Activated T-helper 9 cell treated with anti-CD3 and anti-CD28 coated beads, Interleukin-2, amount 50 U/mL, for 16 hours (primary cell): ENCODE results near the gene BCL2L15.

Source experiments
- DNase-seq: peaks from one replicate; pipeline ENCODE4 v3.0.0-alpha.2; 2020; ENCODE audit warnings: low read depth

The BCL2L15 gene

DNA sequence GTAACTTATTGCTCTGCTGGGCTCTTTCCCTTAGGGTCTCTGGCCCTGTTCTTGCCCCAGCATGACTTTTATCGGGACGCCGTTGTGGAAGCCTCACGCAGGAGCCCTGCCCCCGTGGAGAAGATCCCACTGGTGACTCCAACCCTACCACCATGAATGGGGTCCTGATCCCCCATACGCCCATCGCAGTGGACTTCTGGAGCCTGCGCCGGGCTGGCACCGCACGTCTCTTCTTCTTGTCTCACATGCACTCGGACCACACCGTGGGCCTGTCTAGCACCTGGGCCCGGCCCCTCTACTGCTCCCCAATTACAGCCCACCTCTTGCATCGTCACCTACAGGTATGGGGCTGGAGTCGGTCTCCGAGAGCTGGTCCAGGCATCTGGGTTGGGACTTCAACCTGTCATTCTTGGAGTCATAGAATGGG is 18.1 kb upstream of the BCL2L15 start:
- DNase-seq: no peak

DNA sequence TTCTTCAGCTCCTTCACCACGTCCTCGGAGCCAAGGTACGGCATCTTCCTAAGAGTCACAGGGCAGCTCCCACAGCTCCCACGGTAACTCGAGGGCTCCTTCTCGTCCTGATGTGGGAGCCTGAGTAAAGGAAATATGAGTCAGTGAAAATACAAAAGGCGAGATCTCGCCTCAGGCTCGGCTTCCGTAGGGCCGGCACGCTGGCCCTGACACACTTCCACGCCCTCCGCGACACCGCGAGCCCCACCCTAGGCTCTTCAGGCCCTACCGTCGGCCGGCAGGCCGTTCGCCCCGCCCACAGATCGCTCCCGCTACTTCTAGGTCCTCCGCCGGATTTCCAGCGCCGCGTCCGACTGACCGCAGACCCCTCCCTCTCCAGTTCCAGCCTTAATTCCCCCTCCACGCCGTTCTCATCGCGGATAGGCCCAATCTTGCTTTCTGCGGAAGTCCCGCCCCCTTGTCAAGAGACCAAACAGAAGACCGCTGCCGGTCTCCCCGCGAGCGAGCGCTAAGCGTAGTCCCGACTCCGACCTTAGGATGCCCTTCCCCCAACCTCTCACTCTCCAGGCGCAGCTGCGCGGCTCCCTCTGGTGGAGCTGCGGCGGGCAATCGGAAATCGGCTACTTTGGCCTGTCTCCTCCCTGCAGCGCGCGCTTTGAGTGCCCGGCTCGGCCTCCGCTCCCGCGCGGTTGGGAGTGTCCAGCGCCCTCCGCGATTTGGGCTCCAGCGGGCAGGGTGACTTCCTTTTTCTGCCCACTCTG is 17.5 kb upstream of the BCL2L15 start, which contains the start of the genes AP4B1 and DCLRE1B:
Gene AP4B1 (minus strand): TSS at position 126 of the 761 bp plus-strand sequence. CDS start 82 bp downstream, at position 44.
Gene DCLRE1B (plus strand): TSS at position 653 of the 761 bp plus-strand sequence. CDS start 261 bp downstream, outside the sequence.
- peak; percentile 93 for DNase-seq

DNA sequence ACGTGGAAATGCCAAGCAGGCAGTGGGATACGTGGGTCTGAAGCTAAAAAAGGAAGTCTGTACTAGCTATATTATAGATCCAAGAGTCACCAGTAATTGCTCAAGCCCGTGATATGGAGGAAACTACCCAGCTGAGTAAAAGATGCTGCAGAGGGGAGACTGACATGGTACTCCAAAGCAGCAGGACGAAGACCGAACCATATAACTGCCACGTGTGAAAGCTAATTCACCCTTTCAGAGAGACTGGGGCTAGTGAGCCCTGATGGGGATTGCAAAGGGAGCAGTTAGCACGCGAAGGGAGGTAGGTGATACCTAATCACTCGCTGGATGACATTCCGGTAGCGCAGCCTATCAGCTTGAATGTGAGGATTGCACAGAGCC is 16.9 kb upstream of the BCL2L15 start:
- no peak for DNase-seq

DNA sequence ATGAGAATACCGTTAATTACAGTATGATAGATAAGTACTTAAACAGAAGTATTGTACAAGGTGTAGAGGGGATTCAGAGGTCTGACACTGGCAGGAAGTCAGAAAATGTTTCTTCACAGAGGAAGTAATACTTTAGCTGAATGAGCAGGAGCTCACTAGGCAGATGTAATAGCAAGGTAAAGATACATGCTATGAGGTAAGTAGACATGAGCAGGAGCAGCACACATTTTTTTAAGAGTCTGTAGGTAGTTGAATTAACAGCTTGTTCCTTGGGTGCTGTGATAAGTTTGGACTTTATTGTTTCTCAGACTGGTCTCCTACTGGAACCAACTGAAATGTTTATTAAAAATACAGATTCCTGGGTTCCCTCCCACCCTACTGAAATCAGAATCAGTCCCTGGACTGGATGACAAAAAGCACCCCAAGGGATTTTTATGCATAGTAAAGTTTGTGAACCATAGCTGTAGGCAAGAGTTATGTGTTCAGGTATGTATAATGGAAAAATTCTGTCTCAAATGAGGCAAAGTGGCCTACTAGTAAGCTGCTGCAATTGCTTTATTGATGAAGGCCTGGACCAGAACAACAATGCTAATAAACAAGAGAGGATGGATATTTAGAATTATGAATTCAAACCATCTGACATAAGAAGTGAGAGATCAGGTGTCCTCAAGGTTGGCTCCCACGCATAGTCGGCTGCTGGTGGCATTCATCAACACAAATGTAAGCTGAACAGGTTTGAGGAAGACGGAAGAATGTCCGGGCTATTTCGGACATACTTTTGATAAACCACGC is 16.3 kb upstream of the BCL2L15 start:
- DNase-seq: no peak

DNA sequence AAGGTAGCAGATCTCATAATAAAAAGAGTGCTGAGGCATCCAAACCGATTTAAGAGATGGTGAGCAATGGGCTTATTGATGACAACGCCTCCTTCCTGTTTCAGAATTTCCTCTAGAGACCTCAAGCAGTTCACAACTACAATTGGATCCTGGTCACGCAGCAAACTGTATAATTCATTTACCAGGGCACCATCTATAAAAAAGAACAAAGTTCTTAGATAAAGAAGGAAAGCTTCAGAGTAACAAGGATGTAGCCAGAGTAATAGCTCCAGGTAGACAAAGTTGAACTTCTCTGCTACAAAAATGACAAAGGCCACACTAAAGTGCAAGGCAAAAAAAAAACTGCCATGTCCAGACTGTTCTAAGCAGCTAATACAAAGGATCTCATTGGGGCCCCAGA is 13.8 kb upstream of the BCL2L15 start:
- no peak for DNase-seq

DNA sequence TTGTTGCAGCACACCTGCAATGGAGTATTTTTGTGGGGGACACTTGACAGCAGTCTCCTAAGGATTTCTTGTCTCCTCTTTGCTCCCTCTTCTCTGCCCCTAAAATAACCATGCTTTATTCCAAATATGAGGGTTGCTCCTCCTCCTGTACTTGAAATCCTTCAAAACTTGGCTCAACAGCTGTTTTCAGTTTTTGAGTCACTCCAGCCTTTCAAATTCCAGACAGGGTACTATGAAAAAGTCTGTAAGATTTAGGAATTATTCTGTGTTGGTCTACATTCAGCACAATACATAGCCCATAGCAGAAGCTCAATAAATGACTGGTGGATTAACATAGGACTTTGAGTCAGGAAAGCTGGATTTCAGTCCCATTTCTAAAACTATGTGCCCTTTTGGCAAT is 11.7 kb upstream of the BCL2L15 start:
- DNase-seq: no peak

DNA sequence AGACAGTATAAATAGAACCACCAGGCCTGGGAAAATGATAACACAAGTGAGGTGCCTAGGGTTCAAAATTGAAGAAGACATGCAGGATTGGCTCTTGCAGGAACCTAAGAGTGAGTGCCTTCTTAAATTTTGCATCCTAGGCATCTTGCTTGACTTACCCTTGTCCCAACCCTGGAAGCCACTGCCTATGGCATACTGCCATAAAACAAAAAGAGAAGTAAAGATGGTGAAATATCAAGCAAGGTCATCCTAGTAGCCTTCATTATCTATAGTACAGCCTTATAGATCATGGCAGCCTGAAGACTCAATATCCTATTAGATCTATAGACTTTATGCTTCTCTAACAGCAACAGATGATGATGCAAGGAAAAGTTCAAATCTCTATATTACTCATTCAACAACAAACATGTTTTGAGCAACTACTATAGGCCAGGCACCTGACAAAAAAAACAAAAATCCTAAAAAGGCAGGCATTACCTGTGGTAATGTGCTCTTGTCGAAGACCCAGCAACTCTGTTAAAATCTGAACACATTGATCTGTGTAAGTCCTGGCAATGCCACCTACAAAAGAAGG is 10.9 kb upstream of the BCL2L15 start:
- no peak for DNase-seq

DNA sequence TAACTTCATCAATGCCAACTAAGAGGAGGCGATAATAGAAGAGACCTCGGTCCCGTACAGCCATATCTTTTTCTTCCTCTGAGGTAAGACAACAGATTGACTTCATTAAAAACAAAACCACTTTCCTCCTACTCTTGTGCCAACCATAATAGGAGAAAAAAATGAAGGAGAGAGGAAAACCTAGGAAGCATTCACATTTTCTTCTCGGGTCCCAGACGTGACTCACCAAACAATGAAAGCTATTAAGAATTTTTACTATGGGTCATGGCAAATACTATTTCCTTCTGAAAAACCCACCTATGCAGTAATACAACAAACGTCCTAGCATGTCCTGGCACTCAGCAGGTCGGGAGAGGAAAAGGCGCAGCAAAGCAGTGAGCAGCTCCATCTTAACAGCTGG is 8.6 kb upstream of the BCL2L15 start:
- no peak for DNase-seq

DNA sequence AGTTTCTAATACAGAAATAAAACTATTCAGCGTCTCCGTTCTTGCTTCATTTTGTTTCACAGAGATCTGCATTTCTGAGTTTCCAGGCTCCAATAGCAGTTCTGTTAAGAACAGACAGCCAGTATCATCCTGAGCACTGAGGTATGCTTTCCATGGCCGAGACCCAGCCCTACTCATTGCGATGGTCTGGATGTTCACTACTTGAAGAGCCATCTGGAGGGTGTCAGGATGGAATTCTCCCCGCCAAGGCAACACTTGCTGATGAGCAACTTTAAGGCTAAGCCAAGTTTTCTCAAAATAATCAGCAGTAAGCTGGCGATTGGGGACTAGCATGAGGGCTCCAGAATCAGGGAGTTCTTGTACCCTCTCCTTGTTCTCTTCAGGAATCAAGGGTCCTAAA is 7.7 kb upstream of the BCL2L15 start:
- DNase-seq: no peak

DNA sequence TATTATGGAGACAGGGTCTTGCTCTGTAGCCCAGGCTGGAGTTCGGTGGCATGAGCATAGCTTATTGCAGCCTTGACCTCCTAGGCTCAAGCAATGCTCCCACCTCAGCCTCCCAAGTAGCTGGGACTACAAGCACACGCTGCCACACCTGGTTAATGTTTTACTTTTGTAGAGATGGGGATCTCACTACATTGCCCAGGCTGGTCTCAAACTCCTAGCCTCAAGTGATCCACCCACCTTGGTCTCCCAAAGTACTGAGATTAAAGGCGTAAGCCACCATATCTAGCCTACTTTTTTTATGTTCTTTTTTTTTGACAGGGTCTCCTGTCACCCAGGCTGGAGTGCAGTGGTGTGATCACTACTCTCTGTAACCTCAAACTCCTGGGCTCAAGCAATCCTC is 5.9 kb upstream of the BCL2L15 start:
- no peak for DNase-seq

DNA sequence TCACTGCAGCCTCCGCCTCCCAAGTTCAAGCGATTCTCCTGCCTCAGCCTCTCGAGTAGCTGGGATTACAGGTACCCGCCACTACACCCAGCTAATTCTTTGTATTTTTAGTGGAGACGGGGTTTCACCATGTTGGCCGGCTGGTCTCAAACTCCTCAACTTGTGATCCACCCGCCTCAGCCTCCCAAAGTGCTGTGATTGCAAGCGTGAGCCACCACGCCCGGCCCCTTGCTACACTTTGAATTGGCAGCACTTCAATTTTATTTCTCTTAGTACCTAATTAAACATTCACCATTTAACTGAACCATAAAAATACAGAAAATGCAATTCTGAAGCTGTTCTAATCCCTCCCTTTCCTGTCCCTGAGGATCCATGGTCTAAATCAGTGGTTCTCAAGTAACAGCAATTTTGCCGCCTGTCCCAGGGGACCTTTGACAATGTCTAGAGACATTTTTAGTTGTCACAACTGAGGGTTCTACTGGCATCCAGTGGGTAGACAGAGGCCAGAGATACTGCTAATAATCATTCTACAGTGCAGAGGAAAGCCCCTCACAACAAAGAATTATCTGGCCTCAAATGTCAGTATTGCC is 4.3 kb upstream of the BCL2L15 start:
- DNase-seq: no peak

DNA sequence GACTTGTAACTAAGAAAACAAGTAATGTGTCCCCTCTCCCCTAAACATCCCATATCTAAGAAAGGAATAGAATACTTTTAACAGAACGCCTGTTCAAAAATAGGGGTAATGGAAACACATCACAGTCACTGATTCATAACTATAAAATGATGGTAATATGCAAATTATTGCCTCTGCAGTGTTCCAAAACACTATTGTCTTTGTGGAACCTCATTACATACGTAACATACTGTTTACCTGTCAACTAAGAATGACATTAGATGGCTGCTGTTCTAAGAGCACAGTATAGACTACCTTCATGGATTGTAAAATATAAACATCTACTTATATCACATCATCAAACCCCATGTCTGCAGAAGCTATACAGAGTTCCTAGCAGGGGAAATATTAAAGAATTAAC is 3.4 kb upstream of the BCL2L15 start:
- no peak for DNase-seq

DNA sequence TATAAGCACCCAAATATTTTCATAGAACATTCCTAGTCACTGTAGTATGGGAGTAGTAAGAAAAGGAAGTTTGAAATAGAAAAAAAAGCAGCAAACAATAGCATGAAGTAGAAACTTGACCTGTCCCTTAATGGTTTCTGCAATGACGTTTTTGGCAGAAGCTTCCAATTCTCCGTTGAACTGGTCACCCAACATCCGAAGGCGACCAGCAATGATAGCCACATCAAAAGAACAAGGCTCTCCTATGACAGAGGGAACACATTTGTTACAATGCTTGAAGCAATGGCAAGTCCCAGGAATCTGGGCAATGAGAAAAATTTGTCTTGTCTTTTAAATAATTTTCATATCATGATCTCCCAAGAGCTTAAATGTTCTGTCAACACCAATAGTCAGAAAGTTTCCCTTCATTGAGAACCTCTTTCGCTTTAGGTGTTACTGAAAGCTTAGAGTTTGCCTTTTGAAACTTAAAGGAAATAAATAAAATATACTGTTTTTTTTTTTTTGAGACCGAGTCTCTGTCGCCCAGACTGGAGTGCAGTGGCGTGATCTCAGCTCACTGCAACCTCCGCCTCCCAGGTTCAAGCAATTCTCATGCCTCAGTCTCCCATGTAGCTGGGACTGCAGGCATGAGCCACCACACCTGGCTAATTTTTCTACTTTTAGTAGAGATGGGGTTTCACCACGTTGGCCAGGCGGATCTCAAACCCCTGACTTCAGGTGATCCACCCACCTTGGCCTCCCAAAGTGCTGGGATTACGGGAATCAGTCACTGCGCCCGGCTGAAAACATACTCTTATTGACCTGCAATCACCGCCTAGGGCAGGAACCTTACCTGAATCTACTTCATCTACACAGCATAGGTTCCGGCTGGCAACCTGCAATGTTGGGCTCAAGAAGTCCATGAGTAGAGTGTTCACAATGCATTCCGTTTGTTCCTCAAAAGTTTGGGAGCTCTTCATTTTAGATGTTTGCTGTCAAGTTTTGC is 672 bp downstream of the BCL2L15 start:
- DNase-seq: no peak

DNA sequence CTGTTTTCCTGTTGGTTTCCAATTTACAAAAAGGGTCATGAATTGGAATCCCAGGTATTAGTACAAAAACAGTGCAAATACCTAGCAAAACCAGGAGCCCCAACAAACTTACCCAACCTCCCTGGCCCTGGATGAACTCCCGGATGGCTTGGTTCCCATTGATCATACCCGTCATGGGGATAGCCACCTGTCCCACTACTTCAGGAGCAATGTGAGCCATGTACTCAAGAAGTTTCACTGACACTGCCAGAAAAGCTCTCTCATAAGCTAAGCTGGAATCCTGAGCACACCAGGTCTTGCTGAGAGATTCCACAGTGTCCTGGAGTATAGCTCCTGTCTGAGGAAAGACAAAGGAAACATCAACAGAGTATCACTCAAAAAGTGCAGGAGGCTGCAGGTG is 5.7 kb downstream of the BCL2L15 start:
- DNase-seq: no peak

DNA sequence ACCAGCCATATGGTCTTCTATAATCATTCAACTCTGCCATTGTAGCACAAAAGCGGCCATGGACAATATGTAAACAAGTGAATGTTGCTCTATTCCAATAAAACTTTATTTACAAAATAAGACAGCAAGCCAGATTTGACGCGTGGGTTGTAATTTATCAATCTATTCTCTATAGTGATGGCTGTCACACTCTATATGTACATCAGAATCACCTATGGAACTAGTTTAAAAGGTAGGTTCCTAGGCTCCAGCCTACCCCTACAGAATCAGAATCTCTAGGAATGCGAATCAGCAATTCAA is 7.7 kb downstream of the BCL2L15 start:
- DNase-seq: no peak

DNA sequence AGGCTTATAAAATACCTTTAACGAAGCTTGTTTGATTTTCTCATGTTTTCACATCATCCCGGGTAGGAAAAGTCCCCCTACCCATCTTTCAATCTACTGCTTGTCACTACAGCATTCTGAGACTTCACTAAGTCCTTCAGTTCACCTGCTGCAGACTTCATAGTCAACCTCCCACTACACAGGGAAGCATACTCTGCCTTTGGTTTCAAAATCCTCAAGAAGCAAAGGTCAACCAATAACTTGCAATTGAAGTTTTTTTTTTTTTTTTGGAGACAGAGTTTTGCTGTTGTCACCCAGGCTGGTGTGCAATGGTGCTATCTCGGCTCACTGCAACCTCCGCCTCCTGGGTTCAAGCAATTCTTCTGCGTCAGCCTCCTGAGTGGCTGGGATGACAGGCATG is 11.2 kb downstream of the BCL2L15 start:
- no peak for DNase-seq

DNA sequence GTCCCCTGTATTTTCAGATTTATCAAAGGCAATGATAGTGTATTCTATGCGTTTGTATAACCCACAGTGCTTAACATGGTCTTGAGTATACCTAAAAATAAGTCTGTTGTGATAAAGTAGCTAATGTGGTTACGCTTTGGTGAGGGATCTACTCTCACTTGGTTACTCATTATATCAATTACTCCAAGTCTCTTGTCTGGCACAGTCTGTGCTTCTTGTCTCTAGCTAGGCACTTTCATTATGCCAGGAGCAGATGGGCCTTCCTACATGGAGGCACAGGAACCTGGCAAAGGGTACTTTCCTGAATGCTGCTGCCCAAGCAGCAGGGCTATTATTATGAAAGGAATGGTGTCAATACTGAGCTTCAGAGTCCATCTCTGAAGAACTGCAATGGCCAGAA is 11.7 kb downstream of the BCL2L15 start:
- DNase-seq: no peak

DNA sequence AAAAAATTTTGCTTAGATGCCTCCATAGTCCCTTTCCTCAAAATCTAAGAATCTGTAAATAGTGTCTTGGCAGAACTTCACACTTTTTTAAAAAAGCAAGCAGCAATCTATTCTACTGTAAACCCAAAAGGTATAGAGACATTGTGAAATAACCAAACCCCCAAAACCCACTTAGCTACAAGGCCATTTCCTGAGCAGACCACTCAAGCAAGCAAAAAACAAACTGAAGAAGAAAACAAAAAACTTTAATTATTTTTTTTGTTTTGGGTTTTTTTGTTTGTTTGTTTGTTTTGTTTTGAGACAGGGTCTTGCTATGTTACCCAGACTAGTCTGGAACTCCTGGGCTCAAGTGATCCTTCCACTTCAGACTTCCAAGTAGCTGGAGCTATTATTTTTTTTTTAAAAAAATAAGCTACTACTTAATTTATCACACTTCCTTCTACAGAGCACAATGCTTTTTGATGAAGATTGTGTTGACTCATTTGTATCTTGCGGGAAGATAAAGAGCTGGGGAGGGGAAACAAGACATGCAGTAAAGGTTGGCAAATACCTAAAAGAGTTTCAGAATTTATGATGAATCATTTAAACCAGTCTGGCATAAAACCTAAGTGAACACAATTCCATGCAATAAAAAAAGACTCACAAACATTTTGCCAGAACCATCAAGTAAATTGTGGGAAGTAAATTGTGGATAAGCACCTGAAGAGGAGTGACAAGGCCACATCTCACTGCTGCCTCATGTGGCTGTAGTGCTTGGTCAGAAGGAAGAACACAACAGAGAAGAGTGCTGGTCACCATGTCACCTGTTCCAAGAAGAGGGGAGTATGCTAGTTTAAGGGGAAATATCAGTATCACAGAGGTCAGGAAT is 13.1 kb downstream of the BCL2L15 start:
- no peak for DNase-seq

DNA sequence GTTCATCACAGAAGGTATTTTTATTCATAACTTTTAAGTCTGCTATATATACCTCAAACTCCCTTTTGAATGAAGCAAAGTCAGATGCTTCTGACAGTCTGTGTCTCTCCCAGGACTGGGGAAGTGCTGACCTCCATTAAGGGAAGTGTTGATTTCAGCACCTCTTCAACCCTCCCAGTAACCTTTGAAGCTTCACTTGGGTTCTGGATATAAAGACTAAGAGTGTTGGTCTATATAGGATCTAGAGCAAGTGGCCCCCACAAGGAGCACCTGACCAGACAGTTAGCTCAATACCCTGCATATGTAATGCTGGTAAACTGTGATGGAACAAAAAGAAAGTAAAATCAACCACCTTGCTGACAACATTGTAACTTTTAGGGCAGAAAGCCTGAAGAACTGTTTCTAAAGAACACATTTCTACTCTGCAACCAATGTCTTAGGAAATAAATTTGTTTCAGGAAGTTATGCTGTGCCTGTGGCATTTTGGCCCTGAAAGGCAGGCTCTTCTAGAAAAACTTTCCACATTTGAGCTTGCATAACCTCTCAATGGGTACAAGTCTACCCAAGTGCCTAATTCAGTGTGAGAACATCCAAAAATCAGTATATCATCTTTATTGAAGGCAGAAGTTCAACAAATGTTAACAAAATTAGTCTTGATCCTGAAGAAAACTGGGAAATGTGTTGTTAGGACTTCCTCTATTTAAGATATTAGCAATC is 15.0 kb downstream of the BCL2L15 start:
- no peak for DNase-seq

DNA sequence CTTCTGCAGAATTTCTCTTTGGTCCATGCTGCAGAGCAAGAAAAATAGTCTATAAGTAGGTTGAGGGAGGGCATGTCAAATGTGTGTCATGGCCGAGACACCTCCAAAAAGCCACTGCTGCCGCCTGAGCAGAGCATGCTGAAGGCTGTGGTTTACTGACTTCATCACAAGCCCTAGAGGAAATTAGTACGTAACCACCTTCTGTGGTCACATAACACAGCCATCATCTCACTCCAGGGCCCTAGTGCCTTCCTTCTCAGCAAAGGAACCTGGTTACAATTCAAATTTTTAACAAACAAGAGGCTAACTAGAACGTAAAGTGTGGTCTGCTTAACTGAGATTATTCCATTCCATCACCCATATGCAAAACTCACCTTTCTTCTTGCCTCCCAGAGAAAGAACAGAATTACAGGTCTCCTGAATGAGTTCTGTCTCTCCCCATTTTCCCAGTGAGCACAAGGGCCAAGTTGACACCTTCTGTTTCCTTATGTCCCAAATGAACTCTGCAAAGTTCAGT is 15.7 kb downstream of the BCL2L15 start, which contains the start of gene PTPN22:
Gene PTPN22 (minus strand): TSS at position 116 of the 517 bp plus-strand sequence.
- DNase-seq: peak; percentile 66
